K562 (cell line): ENCODE data around the gene SERPINF2. TPM values are rescaled to one million over a fixed set of nuclear protein-coding genes. Genes with fewer than 3 reads are reported as not detected.

Experiments
- CBFA2T2 ChIP-seq: fragments of 450-650 bp; conservative IDR thresholded peaks from 2 replicates; pipeline ENCODE4 v1.6.1; 2017; ENCODE audit warnings: mild to moderate bottlenecking
- CBFA2T3 ChIP-seq: fragments of 450-650 bp; IDR thresholded peaks from 2 replicates; pipeline ENCODE4 v1.6.1; 2017
- CTBP1 ChIP-seq: fragments of 450-650 bp; IDR thresholded peaks from 2 replicates; pipeline ENCODE4 v1.6.1; 2016; ENCODE audit warnings: borderline replicate concordance
- EP300 ChIP-seq: IDR thresholded peaks from 2 replicates; pipeline ENCODE4 v1.6.1; 2012; ENCODE audit warnings: low read length, improper control_type of control experiment
- GTF2F1 ChIP-seq: IDR thresholded peaks from 2 replicates; pipeline ENCODE4 v1.6.1; 2011; ENCODE audit warnings: low read depth, low read length, improper control_type of control experiment
- HDAC6 ChIP-seq: IDR thresholded peaks from 2 replicates; pipeline ENCODE4 v1.6.1; 2012; ENCODE audit warnings: low read depth, mild to moderate bottlenecking, control low read depth, inconsistent platforms, low read length, moderate library complexity
- HLTF ChIP-seq: fragments of 450-650 bp; IDR thresholded peaks from 2 replicates; pipeline ENCODE4 v1.6.1; 2016
- JUND ChIP-seq, 2 experiments: IDR thresholded peaks; 2 replicates in 1 of 2; 3 replicates in 1 of 2; pipeline ENCODE4 v1.6.1; 2011; ENCODE audit warnings: borderline replicate concordance in 2 of 2, low read depth in 2 of 2, low read length in 2 of 2, improper control_type of control experiment in 1 of 2, missing biosample characterization in 1 of 2, missing genetic modification characterization in 1 of 2, missing genetic modification reagents in 1 of 2
- MEIS2 ChIP-seq: fragments of 450-650 bp; IDR thresholded peaks from 2 replicates; pipeline ENCODE4 v1.6.1; 2014; ENCODE audit warnings: mild to moderate bottlenecking; ENCODE audit not compliant: partially characterized antibody
- MYBL2 ChIP-seq, 2 experiments: fragments of 450-650 bp in 1 of 2; sonication (generic) in 1 of 2; formaldehyde crosslinking in 1 of 2; IDR thresholded peaks; 2 replicates each; pipeline versions ENCODE4 v1.6.1 to v1.8.1; 2017 to 2022; ENCODE audit warnings: borderline replicate concordance in 1 of 2, inconsistent platforms in 1 of 2, low read depth in 1 of 2, mild to moderate bottlenecking in 1 of 2, missing genetic modification reagents in 1 of 2, moderate library complexity in 1 of 2
- NBN ChIP-seq: fragments of 450-650 bp; IDR thresholded peaks from 2 replicates; pipeline ENCODE4 v1.6.1; 2016; ENCODE audit warnings: low read depth, mild to moderate bottlenecking
- PKNOX1 ChIP-seq: fragments of 450-650 bp; IDR thresholded peaks from 2 replicates; pipeline ENCODE4 v1.6.1; 2016
- SOX6 ChIP-seq: fragments of 450-650 bp; IDR thresholded peaks from 2 replicates; pipeline ENCODE4 v1.6.1; 2014; ENCODE audit warnings: mild to moderate bottlenecking
- TCF3 ChIP-seq: sonication (generic); formaldehyde crosslinking; IDR thresholded peaks from 2 replicates; pipeline ENCODE4 v1.4.0; 2020; ENCODE audit warnings: mild to moderate bottlenecking, missing genetic modification reagents
- ZKSCAN1 ChIP-seq: fragments of 150-350 bp; IDR thresholded peaks from 2 replicates; pipeline ENCODE4 v1.6.1; 2016; ENCODE audit warnings: low read depth, low read length
- ZKSCAN3 ChIP-seq: fragments of 250-450 bp; sonication (Bioruptor Pico); IDR thresholded peaks from 2 replicates; pipeline ENCODE4 v1.4.0; 2020
- ZNF583 ChIP-seq: fragments of 250-450 bp; sonication (Bioruptor Pico); IDR thresholded peaks from 2 replicates; pipeline ENCODE4 v1.4.0; 2020
- polyA plus RNA-seq, 8 experiments: library from polyadenylated mRNA; depleted of rRNA in 4 of 8; stranded (reverse) in 5 of 8; unstranded in 3 of 8; fragments of >200 nt; fragmentation: Nextera tagmentation in 2 of 8; fragmentation: Illumina TruSeq in 1 of 8; extraction: Ambion mirVana in 2 of 8; extraction: Trizol in 1 of 8; gene quantifications; 2 replicates each; pipeline versions ENCODE4 v1.2.1 to v1.2.3, GENCODE V29; 2011 to 2014; ENCODE audit warnings: inconsistent platforms in 1 of 8, missing spikeins in 1 of 8
- total RNA-seq, 7 experiments: library from RNA; depleted of rRNA in 6 of 7; stranded (reverse); fragments of >200 nt in 6 of 7; fragmentation: Illumina TruSeq in 2 of 7; extraction: Trizol in 2 of 7; gene quantifications; 2 replicates each; pipeline versions ENCODE4 v1.2.1 to v1.2.3, GENCODE V29; 2011 to 2021; ENCODE audit warnings: low replicate concordance in 1 of 7
- TF ChIP-seq, protein P1 (sequence below), 2 experiments: IDR thresholded peaks in 1 of 2; conservative IDR thresholded peaks in 1 of 2; 2 replicates each; pipeline ENCODE4 v1.6.1; 2016; ENCODE audit warnings: low read depth in 2 of 2, mild to moderate bottlenecking in 1 of 2, missing compliant biosample characterization in 1 of 2, missing genetic modification characterization in 1 of 2, moderate library complexity in 1 of 2
- TF ChIP-seq, protein P2 (sequence below): fragments of 450-650 bp; IDR thresholded peaks from 2 replicates; pipeline ENCODE4 v1.6.1; 2017; ENCODE audit warnings: mild to moderate bottlenecking, moderate library complexity

Gene SERPINF2
- total and polyA plus RNA-seq, 9 of the 15 experiments (the other 6 are each of a cell fraction or from before 2014, with no cell fraction given): 0.22 TPM; not detected in 8

DNA sequence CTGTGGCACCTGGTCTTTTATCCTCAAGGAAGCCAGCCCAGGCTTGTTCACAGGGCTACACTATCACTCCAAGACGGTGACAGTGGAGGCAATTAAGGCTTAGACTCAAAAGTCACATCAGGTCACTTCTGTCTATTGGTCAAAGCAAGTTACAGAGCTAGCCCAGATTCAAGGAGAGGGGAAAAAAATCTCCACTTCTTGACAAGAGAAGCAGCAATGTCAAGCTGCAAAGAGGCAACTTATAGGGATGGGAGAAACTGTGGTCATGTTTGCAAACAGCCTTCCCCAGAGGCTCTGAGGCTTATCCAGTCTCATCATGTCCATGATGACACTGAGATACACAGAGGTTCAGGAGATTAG is 50.8 kb downstream of the SERPINF2 start (continued):
- peak; percentile 72; the same call in 1 of the 2 replicates for TF ChIP-seq CTBP1
- TF ChIP-seq HDAC6: no peak
- peak; percentile 36 for TF ChIP-seq PKNOX1
- TF ChIP-seq, protein P1, sequence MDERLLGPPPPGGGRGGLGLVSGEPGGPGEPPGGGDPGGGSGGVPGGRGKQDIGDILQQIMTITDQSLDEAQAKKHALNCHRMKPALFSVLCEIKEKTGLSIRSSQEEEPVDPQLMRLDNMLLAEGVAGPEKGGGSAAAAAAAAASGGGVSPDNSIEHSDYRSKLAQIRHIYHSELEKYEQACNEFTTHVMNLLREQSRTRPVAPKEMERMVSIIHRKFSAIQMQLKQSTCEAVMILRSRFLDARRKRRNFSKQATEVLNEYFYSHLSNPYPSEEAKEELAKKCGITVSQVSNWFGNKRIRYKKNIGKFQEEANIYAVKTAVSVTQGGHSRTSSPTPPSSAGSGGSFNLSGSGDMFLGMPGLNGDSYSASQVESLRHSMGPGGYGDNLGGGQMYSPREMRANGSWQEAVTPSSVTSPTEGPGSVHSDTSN (CRISPR knock-in tag; IDR thresholded peaks at IDR 0.05; ENCODE audit: low read depth): no peak
- TF ChIP-seq, protein P1 (tag; conservative IDR thresholded peaks at IDR 0.05; ENCODE audit: low read depth): peak; percentile 31; the same call in 1 of the 2 replicates
- no peak for TF ChIP-seq MYBL2 (IDR thresholded peaks at IDR 0.05; ENCODE audit: low read depth)
- no peak for TF ChIP-seq MYBL2 (CRISPR knock-in tag; IDR thresholded peaks at IDR 0.05; ENCODE audit: borderline replicate concordance)
- peak; percentile 44; the same call in 1 of the 2 replicates for TF ChIP-seq NBN
- TF ChIP-seq SOX6: peak; percentile 37; the same call in 1 of the 2 replicates
- TF ChIP-seq MEIS2: peak; percentile 37
- peak; percentile 55 for TF ChIP-seq TCF3
- TF ChIP-seq HLTF: no peak
- TF ChIP-seq, protein P2, sequence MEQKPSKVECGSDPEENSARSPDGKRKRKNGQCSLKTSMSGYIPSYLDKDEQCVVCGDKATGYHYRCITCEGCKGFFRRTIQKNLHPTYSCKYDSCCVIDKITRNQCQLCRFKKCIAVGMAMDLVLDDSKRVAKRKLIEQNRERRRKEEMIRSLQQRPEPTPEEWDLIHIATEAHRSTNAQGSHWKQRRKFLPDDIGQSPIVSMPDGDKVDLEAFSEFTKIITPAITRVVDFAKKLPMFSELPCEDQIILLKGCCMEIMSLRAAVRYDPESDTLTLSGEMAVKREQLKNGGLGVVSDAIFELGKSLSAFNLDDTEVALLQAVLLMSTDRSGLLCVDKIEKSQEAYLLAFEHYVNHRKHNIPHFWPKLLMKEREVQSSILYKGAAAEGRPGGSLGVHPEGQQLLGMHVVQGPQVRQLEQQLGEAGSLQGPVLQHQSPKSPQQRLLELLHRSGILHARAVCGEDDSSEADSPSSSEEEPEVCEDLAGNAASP: peak; percentile 62
- peak; percentile 76 for TF ChIP-seq CBFA2T2
- peak; percentile 86 for TF ChIP-seq CBFA2T3
- TF ChIP-seq ZKSCAN3 (CRISPR knock-in tag): 0 out of 2 replicates have a peak, but pooled peaks have one; percentile 51
- peak; percentile 40; the same call in 1 of the 2 replicates for TF ChIP-seq EP300
- TF ChIP-seq ZNF583: no peak
- no peak for TF ChIP-seq JUND (IDR thresholded peaks at IDR 0.05; ENCODE audit: borderline replicate concordance, low read depth, low read length)
- 0 out of 3 replicates have a peak, but pooled peaks have one; percentile 11 for TF ChIP-seq JUND (tag; IDR thresholded peaks at IDR 0.05; ENCODE audit: borderline replicate concordance, low read depth, low read length)
- TF ChIP-seq ZKSCAN1: no peak
- TF ChIP-seq GTF2F1: no peak
